CD14-positive monocyte (primary cell): Measurements from ENCODE around the gene GRIK4. TPM values are rescaled to one million over a fixed set of nuclear protein-coding genes. Genes with fewer than 3 reads are reported as not detected.

ENCODE experiments used
- DNase-seq, 3 donors: peaks; one replicate each; pipeline ENCODE4 v3.0.0-alpha.2; 2011 to 2022
- H2AFZ ChIP-seq: 2 replicates; pipeline ENCODE4 v1.6.0; 2012; ENCODE audit warnings: mild to moderate bottlenecking, low read depth, low read length, inconsistent platforms; ENCODE audit not compliant: insufficient read depth, poor library complexity, severe bottlenecking
- H3K27ac ChIP-seq, 2 donors: 1 replicate in 1 of 2; 2 replicates in 1 of 2; pipeline ENCODE4 v1.5.1; 2012 to 2013; ENCODE audit warnings: low read length in 2 of 2, control low read depth in 1 of 2, inconsistent platforms in 1 of 2, low read depth in 1 of 2, mild to moderate bottlenecking in 1 of 2
- H3K27me3 ChIP-seq, 2 donors: one replicate each; pipeline versions ENCODE4 v1.6.0 to v1.6.1; 2011 to 2013; ENCODE audit warnings: low read length in 2 of 2; ENCODE audit not compliant: control insufficient read depth in 2 of 2, insufficient read depth in 2 of 2
- H3K36me3 ChIP-seq, 2 donors: replicated peaks in 1 of 2; 1 replicate in 1 of 2; 2 replicates in 1 of 2; pipeline versions ENCODE4 v1.5.1 to v1.6.1; 2012 to 2013; ENCODE audit warnings: low read length in 2 of 2, control low read depth in 1 of 2, inconsistent platforms in 1 of 2, mild to moderate bottlenecking in 1 of 2; ENCODE audit not compliant: insufficient read depth in 2 of 2, control insufficient read depth in 1 of 2
- H3K4me1 ChIP-seq, 2 donors: 1 replicate in 1 of 2; 2 replicates in 1 of 2; pipeline versions ENCODE4 v1.5.1 to v1.6.1; 2012 to 2013; ENCODE audit warnings: low read length in 2 of 2, control low read depth in 1 of 2, inconsistent platforms in 1 of 2, mild to moderate bottlenecking in 1 of 2, moderate library complexity in 1 of 2; ENCODE audit not compliant: insufficient read depth in 2 of 2, control insufficient read depth in 1 of 2
- H3K4me2 ChIP-seq: replicated peaks from 2 replicates; pipeline ENCODE3; 2012; ENCODE audit warnings: low read length, moderate library complexity, mild to moderate bottlenecking; ENCODE audit not compliant: poor library complexity, severe bottlenecking; ENCODE audit errors: extremely low read depth
- H3K4me3 ChIP-seq, 3 experiments: fragments of 200-600 bp in 1 of 3; sonication (generic) in 1 of 3; replicated peaks in 1 of 3; 1 replicate in 2 of 3; 2 replicates in 1 of 3; pipeline ENCODE4 v1.5.1; 2011 to 2013; ENCODE audit warnings: low read length in 3 of 3, mild to moderate bottlenecking in 3 of 3, control low read depth in 2 of 3, low read depth in 2 of 3, inconsistent platforms in 1 of 3, moderate library complexity in 1 of 3
- H3K79me2 ChIP-seq: 2 replicates; pipeline ENCODE4 v1.6.0; 2012; ENCODE audit warnings: mild to moderate bottlenecking, control low read depth, inconsistent platforms, low read length, moderate library complexity; ENCODE audit not compliant: insufficient read depth
- H3K9ac ChIP-seq: 2 replicates; pipeline ENCODE4 v1.6.0; 2017; ENCODE audit warnings: low read length, mild to moderate bottlenecking; ENCODE audit not compliant: insufficient read depth, poor library complexity, severe bottlenecking
- H3K9me3 ChIP-seq, 2 donors: replicated peaks in 1 of 2; 1 replicate in 1 of 2; 2 replicates in 1 of 2; pipeline versions ENCODE4 v1.5.1 to v1.6.1; 2012 to 2013; ENCODE audit warnings: low read length in 2 of 2, control low read depth in 1 of 2; ENCODE audit not compliant: control insufficient read depth in 1 of 2, insufficient read depth in 1 of 2
- H4K20me1 ChIP-seq: 2 replicates; pipeline ENCODE4 v1.6.0; 2012; ENCODE audit warnings: mild to moderate bottlenecking, low read length, control low read depth, moderate library complexity; ENCODE audit not compliant: insufficient read depth
- H3K27ac Mint-ChIP-seq, 7 donors: one replicate each; pipeline ENCODE4 v1.8.0; 2020; ENCODE audit warnings: mild to moderate bottlenecking in 7 of 7, mixed read lengths in 7 of 7, moderate library complexity in 6 of 7, inconsistent platforms in 2 of 7
- H3K27me3 Mint-ChIP-seq, 3 donors: one replicate each; pipeline ENCODE4 v1.8.0; 2021 to 2022; ENCODE audit warnings: low read depth in 3 of 3, mild to moderate bottlenecking in 3 of 3, mixed read lengths in 3 of 3, moderate library complexity in 3 of 3, inconsistent platforms in 1 of 3
- H3K36me3 Mint-ChIP-seq, 2 donors: one replicate each; pipeline ENCODE4 v1.8.0; 2020; ENCODE audit warnings: mixed read lengths in 2 of 2, inconsistent platforms in 1 of 2, mild to moderate bottlenecking in 1 of 2
- H3K4me1 Mint-ChIP-seq: one replicate; pipeline ENCODE4 v1.8.0; 2020; ENCODE audit warnings: mild to moderate bottlenecking, mixed read lengths
- H3K4me3 Mint-ChIP-seq, 2 donors: one replicate each; pipeline ENCODE4 v1.8.0; 2020; ENCODE audit warnings: mild to moderate bottlenecking in 2 of 2, mixed read lengths in 2 of 2, moderate library complexity in 1 of 2
- H3K9me3 Mint-ChIP-seq, 7 donors: one replicate each; pipeline ENCODE4 v1.8.0; 2020 to 2022; ENCODE audit warnings: mixed read lengths in 7 of 7, mild to moderate bottlenecking in 6 of 7, moderate library complexity in 6 of 7, inconsistent platforms in 2 of 7
- CTCF ChIP-seq: fragments of 200-600 bp; IDR thresholded peaks from one replicate; pipeline ENCODE4 v1.8.0; 2022; ENCODE audit warnings: antibody characterized with exemption, mild to moderate bottlenecking
- WGBS: methylation state at CpG from one replicate; pipeline ENCODE4 v1.1.5; 2013; ENCODE audit warnings: missing lambda C conversion rate; ENCODE audit not compliant: insufficient coverage; 5-methylcytosine and 5-hydroxymethylcytosine counted together
- intact Hi-C, 2 donors: fragments of 100-400 bp; cut with micrococcal nuclease; formaldehyde crosslinking; loops; one replicate each; pipeline versions ENCODE4 v1.15.0 to v1.15.1; 2023
- polyA plus RNA-seq, 3 donors: library from polyadenylated mRNA; depleted of rRNA in 1 of 3; unstranded in 2 of 3; stranded (reverse) in 1 of 3; fragments of 300-500 nt in 2 of 3; fragments of >200 nt in 1 of 3; fragmentation: Illumina TruSeq in 2 of 3; gene quantifications; 1 replicate in 2 of 3; 2 replicates in 1 of 3; pipeline ENCODE4 v1.2.3, GENCODE V29; 2012 to 2021

The GRIK4 gene
- polyA plus RNA-seq, 3 donors, result not detected

- Histone ChIP-seq H3K4me2 (no peak overlapping the region), H3K9me3 (no peaks in the 10 kb centered on the region), H3K9ac (no peak overlapping the region), H3K36me3 (no peaks in the 10 kb centered on the region), H3K79me2 (no peaks in the 10 kb centered on the region), H3K4me3 (no peak overlapping the region), H3K4me1 (no peaks in the 10 kb centered on the region), H3K27me3 (no peaks in the 10 kb centered on the region), H2AFZ (no peak overlapping the region), H4K20me1 (no peaks in the 10 kb centered on the region), H3K27ac (no peak overlapping the region)
- H3K4me1 Mint-ChIP-seq, result peaks cover 6% of the 10 kb centered on the region
- no peak overlapping the region for H3K27ac Mint-ChIP-seq
- no peaks in the 10 kb centered on the region for H3K36me3 Mint-ChIP-seq
- H3K4me3 Mint-ChIP-seq, result no peak overlapping the region
- 100% methylated on average over 1 of the region's 3 CpGs for WGBS
- no peak for TF ChIP-seq CTCF
- no peaks in the 10 kb centered on the region for H3K9me3 Mint-ChIP-seq
- no peak for DNase-seq
- intact Hi-C loops, result no loop called here
- peaks cover 5 to 15% (median 9%) of the 10 kb centered on the region in 3 donors for H3K27me3 Mint-ChIP-seq
Observed at GRCh38 chr11:120719348-120719747, 207.8 kb downstream of the GRIK4 start.

- no peak overlapping the region for H3K27ac Mint-ChIP-seq
- no CpG with 5 or more reads among the region's 1 CpG for WGBS
- no peak for TF ChIP-seq CTCF
- no peaks in the 10 kb centered on the region for H3K4me1 Mint-ChIP-seq
- Histone ChIP-seq H3K27ac (no peak overlapping the region), H3K27me3 (no peaks in the 10 kb centered on the region), H3K9me3 (no peaks in the 10 kb centered on the region), H3K4me1 (no peaks in the 10 kb centered on the region), H3K4me3 (no peak overlapping the region), H2AFZ (no peak overlapping the region), H4K20me1 (no peaks in the 10 kb centered on the region), H3K36me3 (no peaks in the 10 kb centered on the region), H3K9ac (no peak overlapping the region), H3K4me2 (no peak overlapping the region), H3K79me2 (no peaks in the 10 kb centered on the region)
- intact Hi-C loops, result no loop called here
- no peak for DNase-seq
- H3K36me3 Mint-ChIP-seq, result no peaks in the 10 kb centered on the region
- peaks cover 7 to 9% (median 9%) of the 10 kb centered on the region in 3 donors for H3K27me3 Mint-ChIP-seq
- no peak overlapping the region for H3K4me3 Mint-ChIP-seq
- H3K9me3 Mint-ChIP-seq, result peaks cover 0 to 4% (median 0%) of the 10 kb centered on the region in 7 donors
Observed at GRCh38 chr11:120720760-120721159, 209.2 kb downstream of the GRIK4 start.
